ENCODE results near the gene TMEM163. TPM values are rescaled to one million over a fixed set of nuclear protein-coding genes. Genes with fewer than 3 reads are reported as not detected.

TMEM163 gene
- total RNA-seq, 1 experiment from 2014 or later, result 0.12 TPM

- no TSS peak for BruUV-seq (replicated peaks)
Observed at GRCh38 chr2:134737671-134738070, 18.9 kb upstream of the TMEM163 start.

More at GRCh38 chr2:134737671-134738070, 18.9 kb upstream of the TMEM163 start:
- H3K4me1 ChIP-seq (ENCODE audit: control insufficient read depth in 1 of 2, insufficient read depth in 2 of 2, low read length in 2 of 2), result peaks cover 0 to 5% of the 10 kb centered on the region in 2 experiments; a peak in 2 of 4 replicates
- intact Hi-C loops (cut with micrococcal nuclease), result no loop called here
- no peak overlapping the region for H3K9ac ChIP-seq (ENCODE audit: low read length)
- no peak overlapping the region for H3K4me2 ChIP-seq (ENCODE audit: low read length)
- H3K27ac ChIP-seq (ENCODE audit: low read depth, low read length), result no peak overlapping the region
- no peak for DNase-seq (ENCODE audit: low read depth, low spot score)
- H3K79me2 ChIP-seq (ENCODE audit: insufficient read depth, low read length), result no peaks in the 10 kb centered on the region
- H3K36me3 ChIP-seq (ENCODE audit: control insufficient read depth in 1 of 2, insufficient read depth in 2 of 2, low read length in 2 of 2), result no peaks in the 10 kb centered on the region
- no peak for ATAC-seq
- no peaks in the 10 kb centered on the region for H3K27me3 ChIP-seq (ENCODE audit: insufficient read depth, low read length)
- no peaks in the 10 kb centered on the region for H3K9me3 ChIP-seq (ENCODE audit: control insufficient read depth in 1 of 2, insufficient read depth in 1 of 2, low read depth in 1 of 2, low read length in 2 of 2)
- H3K9me2 ChIP-seq (ENCODE audit: insufficient read depth), result no peaks in the 10 kb centered on the region
- H4K20me1 ChIP-seq (ENCODE audit: insufficient read depth), result no peaks in the 10 kb centered on the region
- ChIA-PET RAD21 (ENCODE audit: low non-redundant PET in 1 of 2, low total read pairs in 2 of 2, uncharacterized antibody in 2 of 2, unreplicated experiment in 2 of 2) (no interaction called here), CTCF (interaction anchor here (1.3 kb wide), 1 partner anchor 15 kb away, joined by 3 read pairs; no protein-coding TSS in a partner anchor), POLR2A (no interaction called here)
- H2AFZ ChIP-seq (ENCODE audit: low read depth, low read length, poor library complexity, severe bottlenecking), result no peak overlapping the region
- no peak overlapping the region for H3K4me3 ChIP-seq (replicated peaks in 1 of 2; ENCODE audit: low read depth in 1 of 2, low read length in 2 of 2)
- TF ChIP-seq EZH2 (IDR thresholded peaks at IDR 0.05) (no peak), SP1 (IDR thresholded peaks at IDR 0.05; ENCODE audit: low read depth) (no peak), CEBPB (IDR thresholded peaks at IDR 0.05; ENCODE audit: low read depth) (no peak), ZBTB33 (IDR thresholded peaks at IDR 0.05; ENCODE audit: extremely low read depth, insufficient replicate concordance, low read length) (no peak), ATF3 (IDR thresholded peaks at IDR 0.05) (no peak), SIN3A (IDR thresholded peaks at IDR 0.05; ENCODE audit: low read depth) (no peak), YY1 (IDR thresholded peaks at IDR 0.05; ENCODE audit: extremely low read depth, insufficient replicate concordance, low read depth, low read length) (no peak), ZNF274 (IDR thresholded peaks at IDR 0.05; ENCODE audit: low read depth, low read length) (no peak), ELF1 (IDR thresholded peaks at IDR 0.05; ENCODE audit: borderline replicate concordance, low read depth) (no peak), TCF7L2 (IDR thresholded peaks at IDR 0.05; ENCODE audit: borderline replicate concordance, extremely low read depth, insufficient read depth, insufficient read length) (no peak), JUND (IDR thresholded peaks at IDR 0.05) (no peak), ZFX (IDR thresholded peaks at IDR 0.05) (no peak), EGR1 (IDR thresholded peaks at IDR 0.05; ENCODE audit: low read depth) (no peak), REST (IDR thresholded peaks at IDR 0.05; ENCODE audit: low read depth) (no peak), FOSL1 (IDR thresholded peaks at IDR 0.05; ENCODE audit: low read depth) (no peak), CBX3 (IDR thresholded peaks at IDR 0.05; ENCODE audit: low read depth) (no peak), POLR2A (IDR thresholded peaks at IDR 0.05; ENCODE audit: borderline replicate concordance, extremely low read depth, insufficient read depth, insufficient read length) (no peak)
- TF ChIP-seq, protein P1, sequence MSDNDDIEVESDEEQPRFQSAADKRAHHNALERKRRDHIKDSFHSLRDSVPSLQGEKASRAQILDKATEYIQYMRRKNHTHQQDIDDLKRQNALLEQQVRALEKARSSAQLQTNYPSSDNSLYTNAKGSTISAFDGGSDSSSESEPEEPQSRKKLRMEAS (IDR thresholded peaks at IDR 0.05), result no peak
- TF ChIP-seq, protein P2, sequence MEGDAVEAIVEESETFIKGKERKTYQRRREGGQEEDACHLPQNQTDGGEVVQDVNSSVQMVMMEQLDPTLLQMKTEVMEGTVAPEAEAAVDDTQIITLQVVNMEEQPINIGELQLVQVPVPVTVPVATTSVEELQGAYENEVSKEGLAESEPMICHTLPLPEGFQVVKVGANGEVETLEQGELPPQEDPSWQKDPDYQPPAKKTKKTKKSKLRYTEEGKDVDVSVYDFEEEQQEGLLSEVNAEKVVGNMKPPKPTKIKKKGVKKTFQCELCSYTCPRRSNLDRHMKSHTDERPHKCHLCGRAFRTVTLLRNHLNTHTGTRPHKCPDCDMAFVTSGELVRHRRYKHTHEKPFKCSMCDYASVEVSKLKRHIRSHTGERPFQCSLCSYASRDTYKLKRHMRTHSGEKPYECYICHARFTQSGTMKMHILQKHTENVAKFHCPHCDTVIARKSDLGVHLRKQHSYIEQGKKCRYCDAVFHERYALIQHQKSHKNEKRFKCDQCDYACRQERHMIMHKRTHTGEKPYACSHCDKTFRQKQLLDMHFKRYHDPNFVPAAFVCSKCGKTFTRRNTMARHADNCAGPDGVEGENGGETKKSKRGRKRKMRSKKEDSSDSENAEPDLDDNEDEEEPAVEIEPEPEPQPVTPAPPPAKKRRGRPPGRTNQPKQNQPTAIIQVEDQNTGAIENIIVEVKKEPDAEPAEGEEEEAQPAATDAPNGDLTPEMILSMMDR (IDR thresholded peaks at IDR 0.05 in 2 of 3, conservative IDR thresholded peaks at IDR 0.05 in 1 of 3; ENCODE audit: borderline replicate concordance in 1 of 3, insufficient read depth in 1 of 3, low read depth in 2 of 3, low read length in 2 of 3), result no peak

All from HCT116 (cell line).